B cell (primary cell): ENCODE results near the gene GIGYF1. TPM values are rescaled to one million over a fixed set of nuclear protein-coding genes. Genes with fewer than 3 reads are reported as not detected.

Experiments
- ATAC-seq: fragments of 200-7000 bp; cut with Tn5 transposase; one replicate; pipeline ENCODE4 v1.10.0; 2021; ENCODE audit warnings: low read depth, mild to moderate bottlenecking, moderate number of reproducible peaks, moderate library complexity
- CTCF ChIA-PET: fragments of 350-600 bp; sonication (Branson Sonifier 250); formaldehyde crosslinking; loops from one replicate; lab custom pipeline; 2021; ENCODE audit warnings: antibody characterized with exemption, inconsistent platforms; lab: Charles Lee
- POLR2A ChIA-PET: fragments of 350-600 bp; sonication (Branson Sonifier 250); formaldehyde crosslinking; loops from one replicate; lab custom pipeline; 2021; ENCODE audit warnings: antibody characterized with exemption; lab: Charles Lee
- DNase-seq: peaks from one replicate; pipeline ENCODE4 v3.0.0; 2013
- H2AFZ ChIP-seq: 2 replicates; pipeline ENCODE4 v1.6.1; 2012; ENCODE audit warnings: mild to moderate bottlenecking, low read depth, low read length; ENCODE audit not compliant: insufficient read depth, poor library complexity, severe bottlenecking
- H3K27ac ChIP-seq, 2 donors: 1 replicate in 1 of 2; 2 replicates in 1 of 2; pipeline ENCODE4 v1.5.1; 2012 to 2013; ENCODE audit warnings: low read length in 2 of 2, mild to moderate bottlenecking in 2 of 2, moderate library complexity in 1 of 2
- H3K27me3 ChIP-seq, 4 experiments: fragments of 200-600 bp in 1 of 4; sonication (generic) in 1 of 4; replicated peaks in 1 of 4; 1 replicate in 2 of 4; 2 replicates in 2 of 4; pipeline versions ENCODE4 v1.6.1 to v1.7.0; 2013 to 2016; ENCODE audit warnings: low read length in 3 of 4, mild to moderate bottlenecking in 2 of 4, mixed read lengths in 1 of 4, moderate library complexity in 1 of 4; ENCODE audit not compliant: insufficient read depth in 4 of 4, control insufficient read depth in 3 of 4; ENCODE audit errors: control extremely low read depth in 1 of 4
- H3K36me3 ChIP-seq, 2 experiments: replicated peaks in 1 of 2; 1 replicate in 1 of 2; 2 replicates in 1 of 2; pipeline versions ENCODE4 v1.6.1 to v1.7.1; 2013; ENCODE audit warnings: low read length in 1 of 2; ENCODE audit not compliant: insufficient read depth in 2 of 2, control insufficient read depth in 1 of 2; ENCODE audit errors: control extremely low read depth in 1 of 2, extremely low read depth in 1 of 2
- H3K4me1 ChIP-seq, 2 donors: fragments of 200-600 bp in 1 of 2; sonication (generic) in 1 of 2; 1 replicate in 1 of 2; 2 replicates in 1 of 2; pipeline versions ENCODE4 v1.5.1 to v1.6.1; 2013 to 2017; ENCODE audit warnings: low read length in 2 of 2; ENCODE audit not compliant: control insufficient read depth in 2 of 2, insufficient read depth in 2 of 2
- H3K4me2 ChIP-seq: replicated peaks from 2 replicates; pipeline ENCODE3; 2012; ENCODE audit warnings: mild to moderate bottlenecking, low read depth, low read length; ENCODE audit not compliant: poor library complexity, severe bottlenecking
- H3K4me3 ChIP-seq, 5 experiments: fragments of 200-600 bp in 1 of 5; sonication (generic) in 1 of 5; 1 replicate in 3 of 5; 2 replicates in 2 of 5; pipeline versions ENCODE4 v1.5.1 to v1.7.0; 2011 to 2016; ENCODE audit warnings: low read length in 4 of 5, mild to moderate bottlenecking in 4 of 5, low read depth in 2 of 5, control low read depth in 1 of 5, moderate library complexity in 1 of 5; ENCODE audit not compliant: insufficient read depth in 1 of 5; ENCODE audit errors: control extremely low read depth in 1 of 5, extremely low read depth in 1 of 5
- H3K79me2 ChIP-seq: fragments of 200-600 bp; sonication (generic); one replicate; pipeline ENCODE4 v1.6.0; 2016; ENCODE audit warnings: low read length; ENCODE audit not compliant: control insufficient read depth, insufficient read depth
- H3K9ac ChIP-seq: fragments of 200-600 bp; sonication (generic); 2 replicates; pipeline ENCODE4 v1.6.1; 2017; ENCODE audit warnings: mild to moderate bottlenecking, low read length, moderate library complexity
- H3K9me3 ChIP-seq, 3 donors: one replicate each; pipeline versions ENCODE4 v1.6.1 to v1.7.1; 2013; ENCODE audit warnings: low read length in 2 of 3; ENCODE audit not compliant: control insufficient read depth in 2 of 3, insufficient read depth in 1 of 3; ENCODE audit errors: control extremely low read depth in 1 of 3
- H4K20me1 ChIP-seq: 2 replicates; pipeline ENCODE4 v1.6.0; 2012; ENCODE audit warnings: mild to moderate bottlenecking, low read length; ENCODE audit not compliant: insufficient read depth, control insufficient read depth, poor library complexity, severe bottlenecking
- H3K27ac Mint-ChIP-seq: one replicate; pipeline ENCODE4 v1.8.0; 2021; ENCODE audit warnings: mixed read lengths
- H3K27me3 Mint-ChIP-seq: one replicate; pipeline ENCODE4 v1.8.0; 2021; ENCODE audit warnings: mixed read lengths
- H3K4me1 Mint-ChIP-seq: one replicate; pipeline ENCODE4 v1.8.0; 2021; ENCODE audit warnings: mixed read lengths
- H3K4me3 Mint-ChIP-seq: one replicate; pipeline ENCODE4 v1.8.0; 2021; ENCODE audit warnings: mixed read lengths
- H3K9me3 Mint-ChIP-seq: one replicate; pipeline ENCODE4 v1.8.0; 2022; ENCODE audit warnings: mixed read lengths; ENCODE audit not compliant: insufficient read depth
- CTCF ChIP-seq: fragments of 200-600 bp; IDR thresholded peaks from one replicate; pipeline ENCODE4 v1.8.0; 2022; ENCODE audit warnings: antibody characterized with exemption, mild to moderate bottlenecking
- EZH2 ChIP-seq: IDR thresholded peaks from 2 replicates; pipeline ENCODE4 v1.6.1; 2012; ENCODE audit warnings: borderline replicate concordance, low read depth, mild to moderate bottlenecking, moderate library complexity, low read length; ENCODE audit not compliant: insufficient read depth, poor library complexity, severe bottlenecking
- WGBS: methylation state at CpG from one replicate; pipeline ENCODE4 v1.1.5; 2013; ENCODE audit warnings: missing lambda C conversion rate; ENCODE audit not compliant: insufficient coverage; 5-methylcytosine and 5-hydroxymethylcytosine counted together
- intact Hi-C: fragments of 100-400 bp; cut with micrococcal nuclease; formaldehyde crosslinking; loops from one replicate; pipeline ENCODE4 v1.10.0; 2022
- polyA plus RNA-seq: library from polyadenylated mRNA; depleted of rRNA; stranded (reverse); fragments of >200 nt; gene quantifications from 2 replicates; pipeline ENCODE4 v1.2.3, GENCODE V29; 2012
- total RNA-seq, 2 donors: library from RNA; stranded (reverse); fragments of 120-200 nt in 1 of 2; gene quantifications; 1 replicate in 1 of 2; 2 replicates in 1 of 2; pipeline versions ENCODE4 v1.2.3 to v1.2.4, GENCODE V29; 2013 to 2022

GIGYF1 gene
- total and polyA plus RNA-seq, 2 donors (not counting 1 experiment from before 2014, with no cell fraction given) = 45.9 to 134 TPM

DNA sequence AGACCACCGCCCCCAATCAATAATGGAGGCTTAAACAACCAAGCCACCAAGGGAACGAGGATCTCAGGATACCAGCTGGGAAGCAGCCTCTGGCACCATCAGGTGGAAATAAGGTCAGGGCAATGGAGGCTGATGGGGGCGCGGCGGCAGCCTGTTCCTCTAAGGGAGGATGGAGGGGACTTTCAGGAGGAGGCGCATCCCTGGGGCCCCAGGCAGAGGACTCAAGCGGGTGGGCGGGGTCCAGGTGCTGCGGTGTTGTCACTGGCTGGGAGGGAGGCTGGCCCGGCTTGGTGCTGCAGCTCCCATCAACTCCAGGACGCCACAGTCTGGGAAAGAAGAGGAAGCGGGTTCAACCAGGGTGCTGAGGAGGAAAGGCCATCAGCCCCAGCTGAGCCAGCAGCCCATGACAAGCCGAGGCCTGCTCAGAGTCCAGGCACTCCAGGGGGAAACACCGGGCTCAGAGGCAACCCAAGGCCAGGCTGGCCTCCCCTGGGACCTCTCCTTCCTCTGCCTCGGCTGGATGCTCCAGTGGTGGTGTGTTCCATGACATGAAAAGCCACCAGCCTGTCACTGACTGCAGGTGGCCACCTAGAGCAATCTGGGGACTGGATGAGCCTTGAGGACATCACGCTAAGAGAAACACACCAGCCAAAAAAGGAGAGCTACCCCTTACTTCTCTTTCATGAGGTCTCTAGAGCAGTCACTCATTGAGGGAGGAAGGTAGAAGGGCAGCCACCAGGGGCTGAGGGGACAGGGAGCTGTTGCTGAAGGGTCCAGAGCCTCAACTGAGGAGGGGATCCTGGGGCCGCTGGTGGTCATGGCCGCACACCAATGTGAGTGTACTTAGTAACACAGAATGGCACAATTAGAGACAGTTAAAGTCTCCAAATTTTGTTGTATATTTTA is 4.6 kb downstream of the GIGYF1 start:
- H3K4me1 Mint-ChIP-seq = peaks cover 39% of the 10 kb centered on the region
- H3K4me1 ChIP-seq = peaks cover 37 to 38% of the 10 kb centered on the region in 2 donors
- 65% methylated on average over 13 of the region's 18 CpGs for WGBS
- ATAC-seq = no peak
- H3K27me3 ChIP-seq = no peaks in the 10 kb centered on the region
- H3K4me3 Mint-ChIP-seq = peak overlapping the region; percentile 27
- H3K79me2 ChIP-seq = peaks cover 70% of the 10 kb centered on the region
- peak; percentile 41 for DNase-seq
- intact Hi-C loops = loop anchor here (2.0 to 5.0 kb wide), 3 partner anchors 15 to 163 kb away; partner anchors contain the start of gene SLC12A9
- no peaks in the 10 kb centered on the region for H3K9me3 Mint-ChIP-seq
- H3K36me3 ChIP-seq = peaks cover 0 to 55% of the 10 kb centered on the region in 2 experiments
- no peaks in the 10 kb centered on the region for H3K9me3 ChIP-seq
- peak overlapping the region; percentile 37 for H3K4me2 ChIP-seq
- H3K27ac Mint-ChIP-seq = peak overlapping the region; percentile 11
- POLR2A ChIA-PET = interaction anchor here (0.8 kb wide), 1 partner anchor 14 kb away, joined by 3 read pairs; no protein-coding TSS in a partner anchor
- peak overlapping the region in 1 of 2 donors; percentile 13 for H3K27ac ChIP-seq
- TF ChIP-seq CTCF = no peak
- TF ChIP-seq EZH2 = no peak
- H3K4me3 ChIP-seq = no peak overlapping the region
- no peak overlapping the region for H2AFZ ChIP-seq
- peaks cover 88% of the 10 kb centered on the region for H4K20me1 ChIP-seq
- no peak overlapping the region for H3K9ac ChIP-seq
- no peaks in the 10 kb centered on the region for H3K27me3 Mint-ChIP-seq
- CTCF ChIA-PET = interaction anchor here (0.8 to 9.8 kb wide), 11 partner anchors 10 to 163 kb away, joined by 3 to 85 read pairs (median 6); partner anchors contain the start of genes POP7 and SLC12A9
